HCT116 (cell line): Measurements from ENCODE around the gene NGFR. TPM values are rescaled to one million over a fixed set of nuclear protein-coding genes. Genes with fewer than 3 reads are reported as not detected.

Experiments used
- ATAC-seq: fragments of 200-7000 bp; cut with Tn5 transposase; 2 replicates; pipeline ENCODE4 v1.9.1; 2020; ENCODE audit warnings: mild to moderate bottlenecking, moderate library complexity
- BruUV-seq: library from RNA; stranded (reverse); fragments of 400-500 nt; replicated peaks from 2 replicates; lab custom pipeline; 2021; lab: Mats Ljungman, UMichigan
- CTCF ChIA-PET: fragments of 300-600 bp; sonication (Branson Sonifier 250); formaldehyde crosslinking; loops from one replicate; lab custom pipeline; 2021; ENCODE audit warnings: antibody characterized with exemption; lab: Charles Lee
- POLR2A ChIA-PET: fragments of 300-600, 350-600 bp; sonication (Branson Sonifier 250); formaldehyde crosslinking; loops from one replicate; lab custom pipeline; 2021; ENCODE audit warnings: antibody characterized with exemption; lab: Charles Lee
- RAD21 ChIA-PET, 2 experiments: fragments of 300-600 bp; sonication (Branson Sonifier 250); formaldehyde crosslinking; loops; one replicate each; lab custom pipeline; 2023; ENCODE audit warnings: low total read pairs in 2 of 2; ENCODE audit not compliant: uncharacterized antibody in 2 of 2, unreplicated experiment in 2 of 2, low non-redundant PET in 1 of 2; lab: Charles Lee
- DNase-seq: peaks from one replicate; pipeline ENCODE4 v3.0.0-alpha.2; 2010; ENCODE audit warnings: low read depth, low spot score
- H2AFZ ChIP-seq: fragments of 200-600 bp; shearing (Covaris generic), sonication (generic); 2 replicates; pipeline ENCODE4 v1.6.1; 2017; ENCODE audit warnings: low read depth, mixed run types, mixed read lengths, antibody characterized with exemption, low read length; ENCODE audit not compliant: poor library complexity, severe bottlenecking
- H3K27ac ChIP-seq: 2 replicates; pipeline ENCODE4 v1.5.1; 2012; ENCODE audit warnings: low read depth, low read length
- H3K27me3 ChIP-seq: fragments of 200-600 bp; sonication (generic); 2 replicates; pipeline ENCODE4 v1.6.1; 2016; ENCODE audit warnings: mixed run types, low read length, mixed read lengths; ENCODE audit not compliant: insufficient read depth
- H3K36me3 ChIP-seq, 2 experiments: fragments of 200-500 bp in 1 of 2; fragments of 200-600 bp in 1 of 2; sonication (Bioruptor generic) in 1 of 2; sonication (generic) in 1 of 2; 2 replicates each; pipeline versions ENCODE4 v1.5.1 to v1.6.1; 2014 to 2016; ENCODE audit warnings: low read length in 2 of 2, inconsistent platforms in 1 of 2, mixed read lengths in 1 of 2, mixed run types in 1 of 2; ENCODE audit not compliant: insufficient read depth in 2 of 2, control insufficient read depth in 1 of 2
- H3K4me1 ChIP-seq, 2 experiments: fragments of 200-600 bp in 1 of 2; sonication (generic) in 1 of 2; 2 replicates each; pipeline versions ENCODE4 v1.5.1 to v1.6.1; 2012 to 2017; ENCODE audit warnings: low read length in 2 of 2, inconsistent platforms in 1 of 2, mild to moderate bottlenecking in 1 of 2, mixed read lengths in 1 of 2, mixed run types in 1 of 2, moderate library complexity in 1 of 2; ENCODE audit not compliant: insufficient read depth in 2 of 2, control insufficient read depth in 1 of 2
- H3K4me2 ChIP-seq: fragments of 200-600 bp; sonication (generic); 2 replicates; pipeline ENCODE4 v1.6.1; 2017; ENCODE audit warnings: mixed run types, low read length, mixed read lengths
- H3K4me3 ChIP-seq, 2 experiments: fragments of 200-600 bp in 1 of 2; sonication (generic) in 1 of 2; replicated peaks in 1 of 2; 2 replicates each; pipeline ENCODE4 v1.5.1; 2011 to 2016; ENCODE audit warnings: low read length in 2 of 2, control low read depth in 1 of 2, low read depth in 1 of 2, mild to moderate bottlenecking in 1 of 2, mixed read lengths in 1 of 2, mixed run types in 1 of 2
- H3K79me2 ChIP-seq: fragments of 200-600 bp; sonication (generic); 2 replicates; pipeline ENCODE4 v1.6.1; 2017; ENCODE audit warnings: mild to moderate bottlenecking, mixed run types, low read length, moderate library complexity, mixed read lengths; ENCODE audit not compliant: insufficient read depth
- H3K9ac ChIP-seq: fragments of 200-600 bp; sonication (generic); 2 replicates; pipeline ENCODE4 v1.6.1; 2016; ENCODE audit warnings: low read length, mixed read lengths
- H3K9me2 ChIP-seq: fragments of 200-600 bp; sonication (generic), shearing (Covaris generic); 2 replicates; pipeline ENCODE4 v1.6.1; 2017; ENCODE audit warnings: mixed run types, mild to moderate bottlenecking, moderate library complexity; ENCODE audit not compliant: insufficient read depth
- H3K9me3 ChIP-seq, 2 experiments: fragments of 200-500 bp in 1 of 2; fragments of 200-600 bp in 1 of 2; sonication (Bioruptor generic) in 1 of 2; sonication (generic) in 1 of 2; 2 replicates each; pipeline ENCODE4 v1.6.1; 2014 to 2017; ENCODE audit warnings: low read length in 2 of 2, mixed read lengths in 2 of 2, inconsistent platforms in 1 of 2, low read depth in 1 of 2, mild to moderate bottlenecking in 1 of 2, mixed run types in 1 of 2, moderate library complexity in 1 of 2; ENCODE audit not compliant: control insufficient read depth in 1 of 2, insufficient read depth in 1 of 2
- H4K20me1 ChIP-seq: fragments of 200-600 bp; sonication (generic), shearing (Covaris generic); 2 replicates; pipeline ENCODE4 v1.6.1; 2017; ENCODE audit warnings: mixed run types, mild to moderate bottlenecking, moderate library complexity; ENCODE audit not compliant: insufficient read depth
- CBX3 ChIP-seq: IDR thresholded peaks from 2 replicates; pipeline ENCODE4 v1.6.1; 2012; ENCODE audit warnings: low read depth
- EGR1 ChIP-seq: IDR thresholded peaks from 2 replicates; pipeline ENCODE4 v1.6.1; 2012; ENCODE audit warnings: low read depth
- EZH2 ChIP-seq: fragments of 200-600 bp; sonication (generic); IDR thresholded peaks from 2 replicates; pipeline ENCODE4 v1.6.1; 2017; ENCODE audit warnings: antibody characterized with exemption, mixed run types
- EZH2phosphoT487 ChIP-seq: fragments of 200-600 bp; IDR thresholded peaks from 2 replicates; pipeline ENCODE4 v1.6.1; 2018; ENCODE audit warnings: antibody characterized with exemption, borderline replicate concordance
- FOSL1 ChIP-seq: IDR thresholded peaks from 2 replicates; pipeline ENCODE4 v1.6.1; 2012; ENCODE audit warnings: low read depth
- JUND ChIP-seq: IDR thresholded peaks from 2 replicates; pipeline ENCODE4 v1.6.1; 2012
- SP1 ChIP-seq: IDR thresholded peaks from 2 replicates; pipeline ENCODE4 v1.6.1; 2012; ENCODE audit warnings: low read depth
- SRF ChIP-seq: IDR thresholded peaks from 2 replicates; pipeline ENCODE4 v1.6.1; 2012; ENCODE audit warnings: low read depth
- TCF7L2 ChIP-seq: IDR thresholded peaks from 2 replicates; pipeline ENCODE4 v1.7.0; 2011; ENCODE audit warnings: borderline replicate concordance, inconsistent platforms; ENCODE audit not compliant: insufficient read depth, insufficient read length; ENCODE audit errors: extremely low read depth
- ZFX ChIP-seq: fragments of 450-650 bp; IDR thresholded peaks from 2 replicates; pipeline ENCODE4 v1.6.1; 2017
- ZNF274 ChIP-seq: fragments of 200-500 bp; sonication (Bioruptor generic); IDR thresholded peaks from 2 replicates; pipeline ENCODE4 v1.6.1; 2014; ENCODE audit warnings: mild to moderate bottlenecking, low read depth, low read length, inconsistent platforms
- intact Hi-C: fragments of 100-400 bp; cut with micrococcal nuclease; formaldehyde crosslinking; loops from 2 replicates; pipeline ENCODE4 v1.10.0; 2022
- total RNA-seq: library from RNA; stranded (reverse); gene quantifications from one replicate; pipeline ENCODE4 v1.2.1, GENCODE V29; 2021; ENCODE audit not compliant: unreplicated experiment
- TF ChIP-seq, protein P1 (sequence below), 3 experiments: fragments of 200-600 bp in 1 of 3; sonication (generic) in 1 of 3; IDR thresholded peaks in 2 of 3; conservative IDR thresholded peaks in 1 of 3; 2 replicates each; pipeline ENCODE4 v1.5.1; 2012 to 2017; ENCODE audit warnings: low read depth in 2 of 3, low read length in 2 of 3, antibody characterized with exemption in 1 of 3, borderline replicate concordance in 1 of 3, control low read depth in 1 of 3, mild to moderate bottlenecking in 1 of 3, mixed read lengths in 1 of 3, mixed run types in 1 of 3, moderate library complexity in 1 of 3; ENCODE audit not compliant: insufficient read depth in 1 of 3
- TF ChIP-seq, protein P2 (sequence below): IDR thresholded peaks from 2 replicates; pipeline ENCODE4 v1.6.1; 2011; ENCODE audit warnings: mild to moderate bottlenecking, low read length, moderate library complexity; ENCODE audit not compliant: insufficient replicate concordance; ENCODE audit errors: extremely low read depth

The NGFR gene
- total RNA-seq, 1 experiment from 2014 or later: 6.1 TPM

DNA sequence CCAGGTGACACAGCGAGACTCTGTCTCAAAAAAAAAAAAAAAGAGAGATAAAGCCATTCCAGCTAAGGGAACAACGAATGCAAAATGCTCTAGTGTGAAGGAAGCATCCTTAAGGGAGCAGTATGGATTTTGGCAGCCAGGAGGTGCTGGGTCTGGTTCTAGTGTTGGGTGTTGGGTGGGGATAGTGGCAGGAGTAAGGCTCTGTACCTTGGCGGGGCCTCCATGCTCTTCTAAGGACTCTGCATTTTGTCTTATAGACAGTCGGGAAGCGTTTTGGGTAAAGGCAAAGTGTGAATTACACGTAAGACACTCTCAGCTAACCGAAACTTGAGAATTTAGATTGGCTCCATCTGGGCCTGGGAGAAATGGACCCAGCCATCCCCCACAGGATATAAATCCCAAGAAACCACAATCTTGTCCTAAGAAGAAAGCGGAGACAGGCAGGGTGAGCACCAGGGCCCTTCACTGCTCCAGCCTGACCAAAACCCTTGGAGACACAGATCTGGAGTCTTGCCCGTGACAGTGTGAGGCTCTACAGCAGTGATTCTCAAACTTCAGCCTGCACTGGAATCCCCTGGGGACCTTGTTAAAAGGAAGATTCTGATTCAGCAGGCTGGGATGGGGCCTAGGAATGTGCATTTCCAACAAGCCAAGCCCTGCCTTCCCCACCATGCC, 47.3 kb upstream of the NGFR start:
- TF ChIP-seq ZFX: no peak
- TF ChIP-seq EZH2phosphoT487: no peak
- TF ChIP-seq, protein P1, sequence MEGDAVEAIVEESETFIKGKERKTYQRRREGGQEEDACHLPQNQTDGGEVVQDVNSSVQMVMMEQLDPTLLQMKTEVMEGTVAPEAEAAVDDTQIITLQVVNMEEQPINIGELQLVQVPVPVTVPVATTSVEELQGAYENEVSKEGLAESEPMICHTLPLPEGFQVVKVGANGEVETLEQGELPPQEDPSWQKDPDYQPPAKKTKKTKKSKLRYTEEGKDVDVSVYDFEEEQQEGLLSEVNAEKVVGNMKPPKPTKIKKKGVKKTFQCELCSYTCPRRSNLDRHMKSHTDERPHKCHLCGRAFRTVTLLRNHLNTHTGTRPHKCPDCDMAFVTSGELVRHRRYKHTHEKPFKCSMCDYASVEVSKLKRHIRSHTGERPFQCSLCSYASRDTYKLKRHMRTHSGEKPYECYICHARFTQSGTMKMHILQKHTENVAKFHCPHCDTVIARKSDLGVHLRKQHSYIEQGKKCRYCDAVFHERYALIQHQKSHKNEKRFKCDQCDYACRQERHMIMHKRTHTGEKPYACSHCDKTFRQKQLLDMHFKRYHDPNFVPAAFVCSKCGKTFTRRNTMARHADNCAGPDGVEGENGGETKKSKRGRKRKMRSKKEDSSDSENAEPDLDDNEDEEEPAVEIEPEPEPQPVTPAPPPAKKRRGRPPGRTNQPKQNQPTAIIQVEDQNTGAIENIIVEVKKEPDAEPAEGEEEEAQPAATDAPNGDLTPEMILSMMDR (IDR thresholded peaks at IDR 0.05 in 2 of 3, conservative IDR thresholded peaks at IDR 0.05 in 1 of 3; ENCODE audit: borderline replicate concordance in 1 of 3, insufficient read depth in 1 of 3, low read depth in 2 of 3, low read length in 2 of 3): peak in 2 of 3 experiments; percentile 2 to 32; a peak in 2 of 6 replicates
- TF ChIP-seq, all 23 proteins: peak for 1
- intact Hi-C loops: no loop called here
- no peak overlapping the region for H3K9ac ChIP-seq
- H3K4me1 ChIP-seq: peaks cover 0 to 7% of the 10 kb centered on the region in 2 experiments; a peak in 1 of 4 replicates
- ChIA-PET CTCF (no interaction called here), POLR2A (no interaction called here), RAD21 (no interaction called here)
- no peaks in the 10 kb centered on the region for H3K9me3 ChIP-seq
- no peak overlapping the region for H2AFZ ChIP-seq
- DNase-seq (no peak), ATAC-seq (no peak)
- H3K4me3 ChIP-seq: no peak overlapping the region
- no peaks in the 10 kb centered on the region for H4K20me1 ChIP-seq
- BruUV-seq: no TSS peak
- H3K27me3 ChIP-seq: 0 out of 2 replicates have a peak, but pooled peaks cover 6% of the 10 kb centered on the region
- H3K27ac ChIP-seq: no peak overlapping the region
- H3K79me2 ChIP-seq: no peaks in the 10 kb centered on the region
- no peak overlapping the region for H3K4me2 ChIP-seq
- H3K9me2 ChIP-seq: no peaks in the 10 kb centered on the region
- no peaks in the 10 kb centered on the region for H3K36me3 ChIP-seq

DNA sequence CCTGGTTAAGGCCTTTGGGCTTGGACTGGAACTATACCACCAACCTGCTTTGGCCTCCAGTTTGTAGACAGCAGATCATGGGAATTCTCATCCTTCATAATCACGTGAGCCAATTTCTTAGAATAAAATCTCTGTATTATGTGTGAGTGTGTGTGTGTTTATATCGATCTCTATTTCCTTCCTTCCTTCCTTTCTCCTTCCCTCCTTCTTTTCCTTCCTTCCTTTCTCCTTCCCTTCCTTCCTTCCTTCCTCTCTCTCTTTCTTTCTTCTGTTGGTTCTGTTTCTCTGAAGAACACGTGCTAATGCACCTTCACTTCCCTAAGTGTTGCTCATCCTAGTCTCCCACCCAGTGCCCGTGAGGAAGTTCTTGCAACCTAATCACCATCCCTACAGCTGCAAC, 44.9 kb upstream of the NGFR start:
- H3K9me3 ChIP-seq: no peaks in the 10 kb centered on the region
- DNase-seq (no peak), ATAC-seq (no peak)
- H3K4me2 ChIP-seq: no peak overlapping the region
- no peak overlapping the region for H3K9ac ChIP-seq
- H3K27me3 ChIP-seq: 0 out of 2 replicates have a peak, but pooled peaks cover 6% of the 10 kb centered on the region
- no TSS peak for BruUV-seq
- H3K36me3 ChIP-seq: no peaks in the 10 kb centered on the region
- H3K9me2 ChIP-seq: no peaks in the 10 kb centered on the region
- no peak overlapping the region for H3K4me3 ChIP-seq
- RAD21 ChIA-PET: no interaction called here
- CTCF ChIA-PET: no interaction called here
- intact Hi-C loops: no loop called here
- POLR2A ChIA-PET: no interaction called here
- no peaks in the 10 kb centered on the region for H3K79me2 ChIP-seq
- peaks cover 5 to 20% of the 10 kb centered on the region in 2 experiments; a peak in 3 of 4 replicates for H3K4me1 ChIP-seq
- no peaks in the 10 kb centered on the region for H4K20me1 ChIP-seq
- H3K27ac ChIP-seq: no peak overlapping the region
- no peak overlapping the region for H2AFZ ChIP-seq
- TF ChIP-seq ZFX (no peak), CBX3 (no peak), TCF7L2 (no peak), ZNF274 (no peak), EZH2phosphoT487 (no peak), EGR1 (no peak), FOSL1 (no peak), SP1 (no peak), JUND (no peak), EZH2 (no peak), SRF (no peak)
- TF ChIP-seq, protein P2, sequence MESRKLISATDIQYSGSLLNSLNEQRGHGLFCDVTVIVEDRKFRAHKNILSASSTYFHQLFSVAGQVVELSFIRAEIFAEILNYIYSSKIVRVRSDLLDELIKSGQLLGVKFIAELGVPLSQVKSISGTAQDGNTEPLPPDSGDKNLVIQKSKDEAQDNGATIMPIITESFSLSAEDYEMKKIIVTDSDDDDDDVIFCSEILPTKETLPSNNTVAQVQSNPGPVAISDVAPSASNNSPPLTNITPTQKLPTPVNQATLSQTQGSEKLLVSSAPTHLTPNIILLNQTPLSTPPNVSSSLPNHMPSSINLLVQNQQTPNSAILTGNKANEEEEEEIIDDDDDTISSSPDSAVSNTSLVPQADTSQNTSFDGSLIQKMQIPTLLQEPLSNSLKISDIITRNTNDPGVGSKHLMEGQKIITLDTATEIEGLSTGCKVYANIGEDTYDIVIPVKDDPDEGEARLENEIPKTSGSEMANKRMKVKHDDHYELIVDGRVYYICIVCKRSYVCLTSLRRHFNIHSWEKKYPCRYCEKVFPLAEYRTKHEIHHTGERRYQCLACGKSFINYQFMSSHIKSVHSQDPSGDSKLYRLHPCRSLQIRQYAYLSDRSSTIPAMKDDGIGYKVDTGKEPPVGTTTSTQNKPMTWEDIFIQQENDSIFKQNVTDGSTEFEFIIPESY: no peak
- TF ChIP-seq, protein P1 (IDR thresholded peaks at IDR 0.05 in 2 of 3, conservative IDR thresholded peaks at IDR 0.05 in 1 of 3; ENCODE audit: borderline replicate concordance in 1 of 3, insufficient read depth in 1 of 3, low read depth in 2 of 3, low read length in 2 of 3): no peak
